ENCODE results near the gene SGCD. TPM values are rescaled to one million over a fixed set of nuclear protein-coding genes. Genes with fewer than 3 reads are reported as not detected.

SGCD gene
- total RNA-seq, 2 experiments from 2014 or later = not detected

DNA sequence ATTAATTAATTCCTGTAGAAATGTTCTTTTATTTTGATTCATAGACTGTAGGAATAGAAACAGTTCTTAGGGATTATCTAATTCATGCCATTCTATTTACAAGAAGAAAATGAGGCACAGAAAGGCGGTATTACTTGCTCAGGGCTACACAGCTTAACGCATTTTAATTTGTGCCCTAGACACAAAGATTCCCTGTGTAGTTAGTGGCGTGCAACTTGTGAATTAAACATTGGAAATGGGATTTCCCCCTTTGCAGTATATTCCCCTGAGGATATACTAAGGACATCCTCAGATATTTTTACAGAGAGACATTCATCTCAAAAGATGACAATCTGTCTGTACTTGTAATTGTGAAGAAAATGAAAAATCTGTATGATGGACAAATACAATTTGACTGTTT, 108.1 kb downstream of the SGCD start:
- TF ChIP-seq, protein P1, sequence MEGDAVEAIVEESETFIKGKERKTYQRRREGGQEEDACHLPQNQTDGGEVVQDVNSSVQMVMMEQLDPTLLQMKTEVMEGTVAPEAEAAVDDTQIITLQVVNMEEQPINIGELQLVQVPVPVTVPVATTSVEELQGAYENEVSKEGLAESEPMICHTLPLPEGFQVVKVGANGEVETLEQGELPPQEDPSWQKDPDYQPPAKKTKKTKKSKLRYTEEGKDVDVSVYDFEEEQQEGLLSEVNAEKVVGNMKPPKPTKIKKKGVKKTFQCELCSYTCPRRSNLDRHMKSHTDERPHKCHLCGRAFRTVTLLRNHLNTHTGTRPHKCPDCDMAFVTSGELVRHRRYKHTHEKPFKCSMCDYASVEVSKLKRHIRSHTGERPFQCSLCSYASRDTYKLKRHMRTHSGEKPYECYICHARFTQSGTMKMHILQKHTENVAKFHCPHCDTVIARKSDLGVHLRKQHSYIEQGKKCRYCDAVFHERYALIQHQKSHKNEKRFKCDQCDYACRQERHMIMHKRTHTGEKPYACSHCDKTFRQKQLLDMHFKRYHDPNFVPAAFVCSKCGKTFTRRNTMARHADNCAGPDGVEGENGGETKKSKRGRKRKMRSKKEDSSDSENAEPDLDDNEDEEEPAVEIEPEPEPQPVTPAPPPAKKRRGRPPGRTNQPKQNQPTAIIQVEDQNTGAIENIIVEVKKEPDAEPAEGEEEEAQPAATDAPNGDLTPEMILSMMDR (IDR thresholded peaks at IDR 0.05) = no peak
- DNase-seq = no peak
- Mint-ChIP-seq H3K27me3 (peaks cover 11% of the 10 kb centered on the region), H3K4me1 (ENCODE audit: low read depth) (no peaks in the 10 kb centered on the region), H3K9me3 (no peaks in the 10 kb centered on the region), H3K36me3 (ENCODE audit: low read depth) (no peaks in the 10 kb centered on the region), H3K4me3 (no peak overlapping the region), H3K27ac (no peak overlapping the region)
- intact Hi-C loops (cut with micrococcal nuclease) = no loop called here
- POLR2A ChIA-PET = no interaction called here
- ATAC-seq = no peak
- CTCF ChIA-PET = no interaction called here

DNA sequence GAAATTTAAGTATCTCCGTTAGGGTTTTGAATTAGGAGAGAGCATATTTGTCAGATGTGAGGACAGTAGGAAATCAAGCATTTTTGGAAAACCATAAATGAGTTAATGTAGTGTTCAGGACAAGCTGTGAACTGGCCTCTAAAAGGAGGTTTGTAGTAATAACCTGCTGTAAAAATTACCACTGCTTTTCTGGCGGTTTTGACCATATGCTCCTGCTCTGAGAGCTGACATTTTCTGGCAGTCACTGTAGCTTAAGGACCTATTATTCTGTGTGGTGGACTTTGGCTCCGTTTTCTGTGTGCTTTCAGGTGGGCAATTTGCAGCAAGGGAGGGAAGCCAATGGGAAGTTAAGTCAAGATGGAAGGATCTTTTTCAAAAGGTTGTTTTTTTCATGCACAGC, 111.1 kb downstream of the SGCD start:
- TF ChIP-seq, protein P1 (IDR thresholded peaks at IDR 0.05) = no peak
- Mint-ChIP-seq H3K4me1 (ENCODE audit: low read depth) (no peaks in the 10 kb centered on the region), H3K9me3 (no peaks in the 10 kb centered on the region), H3K4me3 (no peak overlapping the region), H3K36me3 (ENCODE audit: low read depth) (no peaks in the 10 kb centered on the region), H3K27me3 (peaks cover 7% of the 10 kb centered on the region), H3K27ac (no peak overlapping the region)
- no peak for DNase-seq
- intact Hi-C loops (cut with micrococcal nuclease) = no loop called here
- ChIA-PET CTCF (no interaction called here), POLR2A (no interaction called here)
- no peak for ATAC-seq

DNA sequence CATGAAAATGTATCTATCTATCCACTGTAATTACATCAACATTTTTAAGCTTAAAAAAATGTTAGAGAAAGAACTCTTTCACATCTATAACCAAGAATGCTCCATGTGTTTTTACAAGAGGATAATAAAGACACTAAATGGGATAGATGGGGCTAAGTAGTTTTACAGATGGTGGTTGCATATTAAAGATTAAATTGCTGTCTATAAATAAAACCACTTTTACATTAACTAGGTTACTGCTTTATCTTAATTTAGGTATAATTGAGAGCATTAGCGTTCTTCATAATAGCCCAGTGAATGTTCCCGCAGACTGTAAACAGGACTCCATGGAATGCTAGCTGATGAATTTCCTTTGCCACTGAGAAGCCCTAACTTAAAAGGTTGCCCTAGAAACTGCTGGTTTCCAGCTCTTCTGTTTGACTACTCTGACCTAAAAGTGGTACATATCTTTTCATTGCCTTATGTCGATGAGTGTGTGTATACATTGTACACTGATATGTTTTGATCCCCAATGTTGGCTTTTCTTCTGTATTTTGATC, 117.9 kb downstream of the SGCD start:
- no peak for ATAC-seq
- no peak overlapping the region for H3K27ac Mint-ChIP-seq
- TF ChIP-seq, protein P1 (IDR thresholded peaks at IDR 0.05) = no peak

DNA sequence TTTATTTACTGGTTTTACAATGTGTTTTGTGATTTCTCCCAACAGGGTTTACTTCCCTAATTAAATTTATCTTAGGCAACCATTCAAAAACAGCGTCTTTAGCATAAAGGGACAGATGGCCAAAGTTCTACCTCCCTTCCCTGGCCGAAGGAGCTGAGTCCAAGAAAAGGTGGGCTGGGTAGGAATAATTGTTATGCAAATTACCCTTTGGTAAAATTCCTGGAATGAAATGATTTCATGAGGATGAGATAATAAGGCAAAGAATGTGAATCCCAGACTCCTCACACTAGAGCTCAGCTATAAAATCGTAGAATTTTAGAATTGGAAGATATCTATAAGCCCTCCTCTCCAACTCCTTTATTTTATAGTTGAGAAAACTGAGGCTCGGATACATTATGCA, 119.6 kb downstream of the SGCD start:
- Mint-ChIP-seq H3K9me3 (no peaks in the 10 kb centered on the region), H3K4me3 (no peak overlapping the region), H3K4me1 (ENCODE audit: low read depth) (no peaks in the 10 kb centered on the region), H3K36me3 (ENCODE audit: low read depth) (no peaks in the 10 kb centered on the region), H3K27ac (no peak overlapping the region), H3K27me3 (peaks cover 35% of the 10 kb centered on the region)
- POLR2A ChIA-PET = no interaction called here
- no peak for DNase-seq
- intact Hi-C loops (cut with micrococcal nuclease) = no loop called here
- TF ChIP-seq, protein P1 (IDR thresholded peaks at IDR 0.05) = no peak
- CTCF ChIA-PET = no interaction called here
- ATAC-seq = no peak

More for the DNA sequence above, 117.9 kb downstream of the SGCD start:
- H3K27me3 Mint-ChIP-seq = peaks cover 35% of the 10 kb centered on the region
- CTCF ChIA-PET = no interaction called here
- DNase-seq = no peak
- H3K4me1 Mint-ChIP-seq (ENCODE audit: low read depth) = no peaks in the 10 kb centered on the region
- intact Hi-C loops (cut with micrococcal nuclease) = no loop called here
- H3K9me3 Mint-ChIP-seq = no peaks in the 10 kb centered on the region
- no peaks in the 10 kb centered on the region for H3K36me3 Mint-ChIP-seq (ENCODE audit: low read depth)
- POLR2A ChIA-PET = no interaction called here
- H3K4me3 Mint-ChIP-seq = no peak overlapping the region

DNA sequence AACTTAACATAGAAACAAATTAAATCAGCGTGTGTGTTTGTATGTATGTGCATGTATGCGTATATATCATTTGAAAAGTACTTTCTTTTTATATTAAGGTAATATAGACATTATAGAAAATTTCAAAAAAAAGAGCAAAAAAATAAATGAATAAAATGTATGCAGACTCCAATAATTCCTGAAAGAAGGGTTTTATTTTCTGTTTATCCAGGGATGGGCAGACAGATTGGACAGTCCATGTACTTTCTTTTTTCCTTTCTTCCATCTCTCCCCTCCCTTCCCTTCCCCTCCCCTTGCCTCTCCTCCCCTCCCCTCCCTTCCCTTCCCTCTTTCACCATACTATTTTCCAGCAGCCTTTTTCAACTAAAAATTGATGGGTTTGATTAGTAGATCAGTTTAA, 123.8 kb downstream of the SGCD start:
- H3K36me3 Mint-ChIP-seq (ENCODE audit: low read depth) = no peaks in the 10 kb centered on the region

More for the DNA sequence above, 123.8 kb downstream of the SGCD start:
- Mint-ChIP-seq H3K9me3 (no peaks in the 10 kb centered on the region), H3K4me3 (no peak overlapping the region), H3K27ac (no peak overlapping the region), H3K4me1 (ENCODE audit: low read depth) (no peaks in the 10 kb centered on the region), H3K27me3 (peaks cover 22% of the 10 kb centered on the region)
- TF ChIP-seq, protein P1 (IDR thresholded peaks at IDR 0.05) = no peak
- ChIA-PET CTCF (no interaction called here), POLR2A (no interaction called here)
- intact Hi-C loops (cut with micrococcal nuclease) = no loop called here
- no peak for ATAC-seq
- no peak for DNase-seq

Measured in activated CD8-positive, alpha-beta T cell treated with anti-CD3 and anti-CD28 coated beads for 36 hours (primary cell).